ENCODE measurements around the gene TANC1.
"Not testable (repeated sequence)": the region's sequence is repeated elsewhere in the genome, so short reads cannot be mapped to it uniquely, and the experiment has no call there.

TANC1 gene

DNA sequence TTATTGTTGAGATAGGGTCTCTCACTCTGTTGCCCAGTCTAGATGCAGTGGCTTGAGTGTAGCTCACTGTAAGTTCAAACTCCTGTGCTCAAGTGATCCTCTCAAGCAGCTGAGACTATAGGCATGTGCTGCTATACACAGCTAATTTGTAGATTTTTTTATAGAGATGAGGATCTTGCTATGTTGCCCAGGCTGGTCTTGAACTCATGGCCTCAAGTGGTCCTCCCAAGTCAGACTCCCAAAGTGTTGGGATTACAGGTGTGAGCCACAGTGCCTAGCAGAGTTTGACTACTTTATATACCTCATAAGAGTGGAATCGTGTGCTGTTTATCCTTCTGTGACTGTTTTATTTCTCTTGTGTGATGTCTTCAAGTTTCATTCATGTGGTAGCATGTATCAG, 60.3 kb downstream of the TANC1 start:
- DNase-seq = no peak

DNA sequence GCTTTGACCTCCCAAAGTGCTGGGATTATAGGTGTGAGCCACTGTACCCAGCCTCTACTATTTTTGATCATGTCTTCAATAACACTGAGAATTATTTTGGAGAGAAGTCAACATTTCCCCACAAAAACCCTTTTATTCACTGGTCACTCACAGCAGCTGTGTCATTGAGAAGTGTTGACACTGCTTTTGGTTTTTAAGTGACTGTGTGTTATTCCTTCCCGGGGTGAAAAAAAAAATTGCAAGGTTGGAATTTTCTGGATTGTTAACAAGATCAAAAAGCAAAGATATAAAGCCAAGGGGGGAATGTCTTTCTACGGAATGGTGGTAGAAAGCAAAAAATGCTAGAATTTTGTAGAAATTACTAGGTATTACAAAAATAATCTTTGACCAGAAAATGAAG, 61.5 kb downstream of the TANC1 start:
- no peak for DNase-seq

DNA sequence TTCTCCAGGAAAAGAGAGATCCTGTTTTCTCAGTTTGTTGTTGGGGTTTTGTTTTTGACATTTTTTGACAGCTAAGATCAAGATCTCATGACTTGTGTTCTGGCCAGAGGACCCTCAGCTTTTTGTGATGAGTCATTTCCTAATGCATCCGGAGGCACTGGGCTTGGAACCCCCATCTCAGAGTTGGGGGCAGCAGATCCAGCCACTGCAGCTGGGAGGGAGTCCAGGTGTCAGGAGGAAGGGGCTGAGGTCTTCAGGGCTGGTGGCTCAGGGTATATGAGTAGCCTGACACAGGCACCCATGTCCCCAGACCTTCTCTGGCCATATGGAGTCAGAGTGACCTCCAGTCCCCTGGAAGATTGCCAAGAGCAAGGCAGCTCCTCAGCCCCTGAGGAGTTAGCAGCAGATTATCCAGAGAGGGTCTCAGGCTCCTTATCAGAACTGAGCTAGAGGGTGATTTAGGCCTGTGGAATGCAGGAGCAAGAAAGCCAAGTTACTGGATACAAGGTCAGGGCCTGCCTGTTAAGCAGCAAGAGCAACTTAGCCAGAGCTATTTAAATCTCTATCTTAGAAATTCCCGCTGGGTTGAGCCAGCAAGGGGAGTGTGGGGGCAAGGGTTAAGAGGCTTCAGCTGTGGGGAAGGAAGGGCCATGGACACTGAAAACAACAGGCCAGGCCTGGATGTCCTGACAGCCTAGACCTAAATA, 62.4 kb downstream of the TANC1 start:
- peak in 1 of 51 donors; percentile 6 for DNase-seq

DNA sequence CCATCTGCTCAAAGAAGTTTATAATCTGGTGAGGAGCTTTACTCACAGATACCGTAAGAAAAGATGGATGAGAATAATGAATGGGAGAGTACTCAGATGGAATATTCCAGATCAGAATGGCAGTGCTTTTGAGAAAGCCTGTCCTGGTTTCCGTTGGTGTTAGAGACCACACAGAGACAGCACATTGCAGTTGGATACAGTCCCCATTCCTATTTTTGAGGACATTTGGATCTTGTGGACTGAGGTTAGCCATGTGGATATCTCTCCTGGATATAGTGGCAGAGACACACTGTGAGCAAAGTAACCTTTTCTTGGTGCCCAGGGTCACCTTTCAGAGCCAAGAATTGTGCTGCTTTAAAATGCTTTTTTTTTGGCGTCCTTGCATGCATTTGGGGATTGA, 63.7 kb downstream of the TANC1 start:
- no peak for DNase-seq

DNA sequence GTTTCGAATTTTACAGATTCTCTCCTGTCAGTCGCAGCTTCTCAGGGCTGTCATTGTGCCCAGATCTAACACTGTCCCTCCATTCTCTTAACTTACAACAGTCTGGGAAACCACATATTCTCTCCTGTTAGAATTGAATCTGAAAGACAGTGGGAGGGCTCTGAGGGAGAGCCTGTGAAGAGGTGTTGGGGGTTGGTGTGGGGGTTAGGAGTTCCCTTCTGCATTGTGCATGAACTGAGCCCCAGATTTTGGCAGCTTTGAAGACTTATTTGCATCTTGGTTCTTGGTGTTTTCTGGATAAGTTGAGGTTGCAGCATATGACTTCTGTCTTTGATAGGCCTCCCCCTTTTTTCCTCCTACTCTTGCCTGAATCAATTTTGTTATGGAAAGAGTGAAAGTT, 64.1 kb downstream of the TANC1 start:
- no peak for DNase-seq

DNA sequence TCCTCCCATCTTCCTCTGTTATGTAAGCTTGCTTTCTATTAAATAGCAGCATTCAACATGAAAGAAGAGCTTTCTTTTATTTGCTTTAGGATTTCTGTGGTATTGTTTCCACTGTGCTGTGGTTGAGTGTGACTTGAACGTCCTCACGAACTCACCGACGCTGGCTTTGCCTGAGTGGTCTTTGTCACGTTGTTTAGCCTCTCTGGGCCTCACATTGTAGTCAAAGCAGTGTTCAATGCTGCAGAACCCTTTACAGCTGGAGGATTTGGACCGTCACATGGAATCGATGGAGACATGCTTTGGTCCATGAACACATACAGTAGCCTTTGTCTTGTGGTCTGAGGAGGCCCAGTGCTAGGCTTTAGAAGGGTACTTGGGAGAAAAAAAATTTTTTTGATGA, 66.3 kb downstream of the TANC1 start:
- DNase-seq = peak in 5 of 51 donors; percentile 12 to 37 (median 17)

DNA sequence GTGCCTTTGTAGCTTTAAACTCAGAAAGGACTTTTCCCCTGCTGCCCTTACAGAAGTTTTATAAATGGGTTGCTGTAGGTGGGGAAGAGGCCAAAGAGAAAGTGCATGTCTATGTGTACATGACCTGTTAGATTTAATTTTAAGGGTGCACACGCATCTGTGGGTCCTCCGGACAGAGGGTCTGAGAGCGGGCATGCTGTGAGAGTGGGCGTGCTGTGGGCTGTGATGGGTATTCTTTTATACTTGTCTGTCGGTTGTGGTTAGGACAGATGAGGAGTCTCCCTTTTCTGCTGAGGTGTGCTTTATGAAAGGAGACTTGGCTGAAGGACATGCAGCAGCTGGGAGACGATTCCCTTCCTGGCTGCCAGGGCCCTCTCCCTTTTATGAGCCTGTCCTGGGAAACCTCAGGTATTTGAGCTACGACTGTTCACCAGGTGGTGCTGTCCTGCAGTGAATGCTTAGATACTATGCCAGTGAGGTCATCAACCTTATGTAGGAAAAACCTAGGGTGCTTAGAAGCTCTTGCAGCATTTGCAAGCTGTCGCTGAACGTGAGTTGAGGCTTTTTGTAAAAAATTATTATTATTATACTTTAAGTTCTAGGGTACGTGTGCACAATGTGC, 67.5 kb downstream of the TANC1 start:
- peak in 1 of 51 donors; percentile 17 for DNase-seq

DNA sequence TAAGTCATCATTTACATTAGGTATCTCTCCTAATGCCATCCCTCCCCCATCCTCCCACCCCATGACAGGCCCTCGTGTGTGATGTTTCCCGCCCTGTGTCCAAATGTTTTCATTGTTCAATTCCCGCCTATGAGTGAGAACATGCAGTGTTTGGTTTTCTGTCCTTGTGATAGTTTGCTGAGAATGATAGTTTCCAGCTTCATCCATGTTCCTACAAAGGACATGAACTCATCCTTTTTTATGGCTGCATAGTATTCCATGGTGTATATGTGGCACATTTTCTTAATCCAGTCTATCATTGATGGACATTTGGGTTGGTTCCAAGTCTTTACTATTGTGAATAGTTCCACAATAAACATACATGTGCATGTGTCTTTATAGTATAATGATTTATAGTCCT, 68.0 kb downstream of the TANC1 start:
- DNase-seq = not testable (repeated sequence)

DNA sequence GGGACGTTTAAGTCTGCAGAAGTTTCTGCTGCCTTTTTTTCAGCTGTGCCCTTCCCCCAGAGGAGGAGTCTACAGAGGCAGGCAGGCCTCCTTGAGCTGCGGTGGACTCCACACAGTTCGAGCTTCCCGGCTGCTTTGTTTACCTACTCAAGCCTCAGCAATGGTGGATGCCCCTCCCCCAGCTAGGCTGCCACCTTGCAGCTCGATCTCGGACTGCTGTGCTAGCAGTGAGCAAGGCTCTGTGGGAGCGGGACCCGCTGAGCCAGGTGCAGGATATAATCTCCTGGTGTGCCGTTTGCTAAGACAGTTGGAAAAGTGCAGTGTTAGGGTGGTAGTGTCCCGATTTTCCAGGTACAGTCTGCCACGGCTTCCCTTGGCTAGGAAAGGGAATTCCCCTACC, 72.9 kb downstream of the TANC1 start:
- not testable (repeated sequence) for DNase-seq

DNA sequence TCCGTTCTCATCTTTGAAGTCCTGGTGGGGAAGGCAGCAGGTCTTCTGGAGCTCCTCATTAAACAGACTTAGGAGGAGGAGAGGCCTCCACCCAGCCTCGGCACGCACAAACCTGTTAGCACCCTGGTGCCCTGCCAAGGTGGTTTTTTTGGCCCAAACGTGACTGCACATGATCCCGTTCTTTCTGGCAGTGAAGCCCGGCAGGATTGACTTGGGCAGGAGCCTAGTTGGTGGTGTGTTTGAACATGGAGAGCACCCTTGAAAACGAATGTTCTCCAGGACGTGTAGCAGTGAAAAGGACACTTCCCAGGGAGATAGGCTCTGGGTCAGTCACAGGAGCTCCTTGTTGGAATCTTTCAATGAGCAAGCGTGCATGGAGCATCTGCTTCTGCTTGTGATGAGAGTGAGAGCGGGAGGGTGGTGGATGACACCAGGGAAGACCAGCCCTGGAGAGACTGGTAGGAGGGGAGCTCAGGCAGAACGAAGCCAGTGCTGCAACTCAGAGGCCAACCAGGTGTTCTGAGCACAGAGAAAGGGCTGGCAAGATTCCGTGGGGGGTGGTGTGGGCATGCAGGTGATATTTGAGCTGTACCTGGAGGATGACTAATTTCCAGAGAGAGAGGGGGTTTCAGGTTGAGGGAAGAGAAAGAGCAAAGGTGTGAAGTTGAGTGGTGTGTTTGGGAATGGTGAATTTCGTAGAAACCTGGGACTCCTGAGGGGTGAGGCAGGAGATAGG, 73.8 kb downstream of the TANC1 start:
- no peak for DNase-seq

DNA sequence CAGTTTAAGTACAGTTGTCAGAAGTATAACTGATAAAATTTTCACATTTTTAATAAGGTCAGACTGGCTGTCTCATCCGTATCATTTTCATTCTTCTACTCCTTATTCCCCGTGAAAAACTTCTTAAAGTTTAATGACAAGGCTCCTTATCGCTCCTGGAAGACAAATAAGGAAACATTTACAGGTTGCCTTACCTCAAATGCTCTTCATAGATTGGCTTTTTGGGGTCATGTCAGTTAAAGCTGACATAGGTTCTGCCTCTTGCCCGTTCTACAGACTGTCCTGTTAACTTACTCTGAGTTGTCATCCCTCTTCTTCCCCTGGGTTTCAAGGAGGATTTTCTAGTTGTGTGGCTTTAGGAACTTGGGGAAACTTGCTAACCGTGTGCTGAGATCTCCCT, 75.3 kb downstream of the TANC1 start:
- no peak for DNase-seq

DNA sequence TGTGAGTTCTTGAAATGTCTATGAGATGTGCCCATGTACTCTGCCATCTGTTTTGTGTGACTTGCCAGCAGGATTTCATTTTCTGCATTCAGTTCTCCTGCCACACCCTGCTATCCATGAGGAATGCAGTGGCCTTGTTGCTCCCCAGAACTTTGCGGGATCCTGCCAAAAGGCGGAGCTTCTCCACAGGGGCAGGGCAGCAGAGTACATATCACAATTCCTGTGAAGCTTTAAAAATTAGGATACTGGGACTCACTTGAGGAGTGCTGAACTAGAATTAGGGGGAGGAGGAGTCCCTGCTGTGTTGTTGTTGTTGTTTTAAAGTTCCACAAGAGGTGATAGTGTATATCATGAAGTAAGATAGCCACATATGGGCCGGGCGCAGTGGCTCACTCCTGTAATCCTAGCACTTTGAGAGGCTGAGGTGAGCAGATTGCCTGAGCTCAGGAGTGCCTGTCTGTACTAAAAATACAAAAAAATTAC, 76.4 kb downstream of the TANC1 start:
- DNase-seq = no peak

DNA sequence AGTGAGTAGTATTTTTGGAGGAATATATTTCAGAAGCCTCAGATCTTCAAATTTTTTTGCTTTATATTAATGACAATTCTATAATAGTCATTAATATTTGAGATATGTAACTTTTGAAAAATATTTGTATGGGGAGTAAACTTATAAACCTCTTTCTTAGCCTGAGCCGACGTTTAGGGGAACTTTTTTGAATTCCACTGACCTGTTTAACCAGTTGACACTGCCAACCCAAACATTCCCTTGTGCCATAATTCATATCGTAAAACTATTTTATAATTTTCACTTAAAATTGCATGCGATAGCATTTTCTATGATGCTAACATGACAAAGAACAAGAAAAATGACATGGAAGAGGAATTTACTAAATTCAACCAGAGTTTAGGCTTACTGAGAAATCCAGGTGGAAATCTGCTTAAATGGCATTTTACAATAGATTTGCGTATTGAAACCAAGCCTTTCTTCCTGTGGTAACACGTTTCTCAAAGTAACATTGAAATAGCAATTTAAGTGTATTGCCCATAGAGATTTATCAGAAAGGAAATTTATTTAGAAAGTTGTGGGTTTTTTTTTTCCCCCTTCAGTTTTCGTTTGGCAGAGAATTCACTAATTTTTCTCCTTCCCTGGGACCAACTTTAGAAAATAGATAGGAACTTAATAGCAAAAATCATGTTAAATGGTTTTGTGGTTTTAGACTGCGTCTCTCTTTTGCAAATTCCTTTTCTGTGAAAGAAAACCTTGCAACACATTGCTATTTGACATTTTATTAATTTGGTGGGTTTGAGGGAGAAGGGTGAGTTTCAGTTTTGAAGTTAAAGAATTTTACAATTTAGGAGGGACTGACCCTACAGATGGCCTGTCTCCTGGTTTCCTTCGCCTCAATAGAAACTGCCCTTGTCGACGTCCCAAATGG, 77.4 kb downstream of the TANC1 start:
- DNase-seq = no peak

DNA sequence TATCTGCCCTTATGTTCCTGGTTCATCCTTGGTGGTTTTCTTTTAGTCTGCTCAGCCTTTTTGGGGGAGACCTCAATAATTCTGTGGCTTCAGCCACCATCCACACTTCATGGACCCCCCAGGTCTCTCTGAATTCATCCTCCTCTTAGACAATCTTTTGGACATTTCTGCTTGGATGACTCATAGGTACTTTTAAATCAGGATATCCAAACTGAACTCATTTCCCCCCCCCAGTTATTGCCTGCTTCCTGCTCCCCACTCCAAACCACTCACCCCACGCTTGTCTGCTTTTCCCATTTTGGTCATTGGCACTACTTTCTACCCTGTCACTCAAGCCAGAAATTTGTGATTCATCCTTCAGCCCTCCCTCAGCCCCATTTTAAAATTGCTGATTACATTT, 78.5 kb downstream of the TANC1 start:
- no peak for DNase-seq

DNA sequence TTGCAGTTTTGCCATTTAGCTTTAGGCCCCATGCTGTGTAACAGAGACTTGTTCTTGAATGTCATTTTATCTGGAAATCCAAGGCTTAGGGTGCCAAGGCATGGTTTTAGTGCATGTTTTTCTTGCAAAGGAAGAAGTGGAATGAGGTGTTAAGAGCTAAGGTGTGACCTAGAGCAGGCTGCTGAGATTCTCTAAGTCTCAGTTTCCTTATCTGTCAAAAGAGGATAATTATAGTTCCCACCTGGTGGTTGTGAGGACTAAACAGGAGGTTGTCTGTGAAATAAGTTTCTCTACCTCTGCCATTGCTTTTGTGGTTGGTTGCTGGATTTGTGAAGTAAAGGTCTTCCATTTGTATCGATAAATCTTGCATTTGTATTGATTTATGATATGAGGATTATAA, 82.0 kb downstream of the TANC1 start:
- DNase-seq = no peak

DNA sequence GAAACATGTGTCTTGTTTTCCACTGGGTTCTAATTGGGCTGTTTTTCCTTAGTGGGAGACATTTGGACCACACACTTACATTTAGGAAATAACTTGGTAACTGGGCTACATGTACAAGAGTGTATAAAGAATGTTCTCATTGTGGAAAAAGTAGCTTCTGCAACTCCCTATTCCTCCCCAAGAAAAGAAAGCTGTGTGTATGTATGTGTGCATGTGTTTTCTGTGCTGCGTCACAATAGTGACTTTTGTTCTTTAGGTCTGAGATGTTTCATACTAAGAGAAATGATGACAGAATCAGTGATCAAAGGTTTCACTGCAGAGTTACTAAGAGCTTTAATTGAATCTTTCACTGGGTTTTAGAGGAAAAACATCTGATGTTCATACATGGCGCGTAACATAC, 82.7 kb downstream of the TANC1 start:
- DNase-seq = peak in 1 of 51 donors; percentile 31

DNA sequence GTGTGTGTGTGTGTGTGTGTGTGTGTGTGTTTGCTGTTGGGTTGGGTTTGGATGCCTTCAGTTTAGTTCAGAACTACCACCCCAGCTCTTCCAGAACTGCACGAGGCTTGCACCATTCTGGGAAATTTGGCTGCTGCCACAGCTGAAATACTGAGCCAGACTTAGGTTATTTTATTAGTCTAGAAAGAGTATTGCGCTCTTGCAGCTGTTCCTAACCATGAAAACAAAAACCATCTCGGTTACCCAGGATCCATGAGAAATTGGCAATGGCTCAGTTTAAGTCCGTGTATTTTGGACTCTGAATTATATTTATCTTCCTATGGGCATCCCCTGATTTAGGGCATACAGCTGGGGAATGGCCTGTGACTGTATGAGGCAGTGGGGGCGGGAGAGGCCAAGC, 83.2 kb downstream of the TANC1 start:
- no peak for DNase-seq

DNA sequence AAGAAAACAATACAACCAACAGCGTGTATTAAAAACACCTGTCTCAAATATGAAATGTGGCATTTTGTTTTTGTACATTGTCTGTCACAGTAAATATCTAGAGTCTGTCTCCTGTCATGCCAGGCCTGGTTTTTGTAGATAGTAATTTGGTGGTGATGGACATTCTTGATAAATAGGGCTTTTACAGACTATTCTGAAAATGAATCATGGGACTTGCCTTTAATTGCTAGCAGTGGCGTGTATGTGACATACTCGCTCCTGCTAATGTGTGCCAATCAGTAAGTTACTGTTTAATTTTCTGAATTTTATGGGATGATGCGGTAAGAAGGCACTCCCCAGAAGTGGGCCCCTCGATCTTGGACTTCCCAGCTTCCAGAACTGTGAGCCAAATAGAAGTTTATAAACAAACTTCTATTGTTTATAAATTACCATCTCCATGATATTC, 83.7 kb downstream of the TANC1 start:
- no peak for DNase-seq

DNA sequence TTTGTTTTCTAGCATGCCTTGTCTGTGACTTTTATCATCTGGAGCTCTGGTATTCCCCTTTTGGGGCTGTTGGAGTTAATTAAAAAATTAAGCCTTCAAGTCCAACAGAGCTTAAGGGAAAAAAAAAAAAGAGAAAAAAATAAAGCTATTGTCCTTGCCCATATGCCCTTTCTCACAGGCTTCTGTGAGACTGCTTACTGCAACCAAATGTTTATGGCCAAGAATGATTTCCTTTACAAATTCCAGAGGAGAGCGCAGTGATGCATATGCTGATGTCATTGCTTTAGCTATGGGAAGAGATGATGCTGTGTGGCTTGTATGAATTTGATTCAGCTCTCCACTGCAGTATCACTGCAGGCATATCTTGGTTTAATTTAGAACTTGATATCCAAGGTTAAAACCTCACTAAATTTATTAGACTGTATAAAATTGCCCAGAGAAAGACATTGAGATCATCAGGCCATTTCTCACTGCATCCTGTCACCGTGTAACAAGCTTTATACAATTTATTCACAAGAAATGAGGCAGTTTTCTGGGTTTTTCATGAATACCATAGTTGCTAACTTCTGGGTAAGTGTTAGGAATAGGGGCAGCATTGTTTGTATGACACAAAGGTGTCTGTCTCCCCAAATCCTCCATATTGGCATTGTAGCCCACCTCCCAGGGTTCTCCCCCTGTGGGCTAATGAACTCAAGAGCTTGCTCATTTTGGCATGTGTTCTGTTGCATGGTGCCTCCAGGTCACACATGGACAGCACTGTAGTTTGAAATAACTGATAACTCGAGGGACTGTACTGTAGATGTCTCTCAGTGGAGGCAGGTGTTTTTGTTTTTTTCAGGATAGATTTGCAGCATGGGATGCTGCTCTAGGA, 85.0 kb downstream of the TANC1 start:
- DNase-seq = no peak

DNA sequence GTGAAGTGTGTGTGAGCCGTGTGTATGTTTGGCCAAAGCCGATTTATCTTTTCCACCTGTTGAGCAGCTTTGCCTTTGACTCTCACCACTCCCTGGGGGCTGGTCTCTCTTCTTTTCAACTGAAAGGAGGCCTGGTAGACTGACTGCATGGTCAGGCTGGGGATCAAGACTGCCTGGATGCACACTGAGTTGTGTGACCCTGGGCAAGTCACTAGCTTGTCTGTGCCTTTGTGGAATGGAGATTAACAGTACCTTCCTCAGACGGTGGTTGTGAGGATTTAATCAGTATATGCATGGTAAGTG, 85.5 kb downstream of the TANC1 start:
- no peak for DNase-seq

DNA sequence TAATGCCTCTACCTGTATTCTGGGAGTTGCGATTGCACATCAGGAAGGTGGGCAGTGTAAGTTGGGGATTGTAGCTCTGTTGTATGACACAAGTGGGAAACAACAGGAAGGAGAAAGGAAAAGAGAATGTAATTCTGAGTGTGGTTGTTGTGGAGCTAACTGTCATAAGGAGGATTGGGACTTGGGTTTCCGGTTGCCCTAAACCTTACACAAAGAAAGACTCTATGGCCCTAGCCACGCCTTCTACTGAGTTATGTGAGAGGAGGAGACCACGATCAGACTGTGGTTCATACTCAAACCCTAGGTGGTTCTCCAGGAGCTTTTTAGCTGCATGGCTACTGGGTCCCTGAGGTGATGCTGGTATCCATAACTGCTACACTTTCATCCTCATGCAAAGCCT, 86.5 kb downstream of the TANC1 start:
- no peak for DNase-seq

All from hypothalamus (tissue), 51 donors.